ENCODE results near the gene FAM3C.

DNA sequence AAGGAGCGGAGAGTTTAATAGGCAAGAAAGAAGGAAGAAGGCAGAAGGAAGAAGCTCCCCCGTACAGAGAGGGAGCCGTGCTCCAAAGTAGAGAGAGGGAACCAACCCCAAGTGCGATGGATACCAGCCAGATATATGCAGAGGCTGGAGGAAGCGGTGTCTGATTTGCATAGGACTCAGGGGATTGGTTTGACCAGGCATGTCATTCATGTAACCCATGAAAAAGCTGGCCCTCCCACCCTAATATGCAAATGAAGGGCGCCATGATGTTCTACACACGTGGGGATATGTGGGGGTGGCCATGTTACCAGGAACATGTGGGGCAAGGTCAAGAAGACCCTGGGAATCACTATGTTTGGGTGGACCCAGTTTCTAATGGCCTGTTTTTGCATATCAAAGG, 40.6 kb upstream of the FAM3C start:
- TF ChIP-seq, protein P1, sequence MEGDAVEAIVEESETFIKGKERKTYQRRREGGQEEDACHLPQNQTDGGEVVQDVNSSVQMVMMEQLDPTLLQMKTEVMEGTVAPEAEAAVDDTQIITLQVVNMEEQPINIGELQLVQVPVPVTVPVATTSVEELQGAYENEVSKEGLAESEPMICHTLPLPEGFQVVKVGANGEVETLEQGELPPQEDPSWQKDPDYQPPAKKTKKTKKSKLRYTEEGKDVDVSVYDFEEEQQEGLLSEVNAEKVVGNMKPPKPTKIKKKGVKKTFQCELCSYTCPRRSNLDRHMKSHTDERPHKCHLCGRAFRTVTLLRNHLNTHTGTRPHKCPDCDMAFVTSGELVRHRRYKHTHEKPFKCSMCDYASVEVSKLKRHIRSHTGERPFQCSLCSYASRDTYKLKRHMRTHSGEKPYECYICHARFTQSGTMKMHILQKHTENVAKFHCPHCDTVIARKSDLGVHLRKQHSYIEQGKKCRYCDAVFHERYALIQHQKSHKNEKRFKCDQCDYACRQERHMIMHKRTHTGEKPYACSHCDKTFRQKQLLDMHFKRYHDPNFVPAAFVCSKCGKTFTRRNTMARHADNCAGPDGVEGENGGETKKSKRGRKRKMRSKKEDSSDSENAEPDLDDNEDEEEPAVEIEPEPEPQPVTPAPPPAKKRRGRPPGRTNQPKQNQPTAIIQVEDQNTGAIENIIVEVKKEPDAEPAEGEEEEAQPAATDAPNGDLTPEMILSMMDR (IDR thresholded peaks at IDR 0.05): no peak
- no peak for TF ChIP-seq POLR2A (IDR thresholded peaks at IDR 0.05)

All from thyroid gland (tissue), 4 donors.